GM19467 (cell line): ENCODE results near the gene ISL2.

Source experiments
- ATAC-seq: cut with Tn5 transposase; IDR thresholded peaks from one replicate; pipeline ENCODE4 v1.9.1; 2021; ENCODE audit warnings: mild to moderate bottlenecking, moderate library complexity; ENCODE audit not compliant: unreplicated experiment

ISL2 gene

GRCh38 chr15:76327191-76328105 is 9.1 kb upstream of the ISL2 start:
- ATAC-seq, result no peak

- ATAC-seq, result no peak
These were observed 8.4 kb upstream of the ISL2 start for GRCh38 chr15:76328106-76328696.

- ATAC-seq, result no peak
These were observed 7.6 kb upstream of the ISL2 start for GRCh38 chr15:76328958-76329357.

- ATAC-seq, result no peak
These were observed 6.4 kb upstream of the ISL2 start for GRCh38 chr15:76330080-76330680.

DNA sequence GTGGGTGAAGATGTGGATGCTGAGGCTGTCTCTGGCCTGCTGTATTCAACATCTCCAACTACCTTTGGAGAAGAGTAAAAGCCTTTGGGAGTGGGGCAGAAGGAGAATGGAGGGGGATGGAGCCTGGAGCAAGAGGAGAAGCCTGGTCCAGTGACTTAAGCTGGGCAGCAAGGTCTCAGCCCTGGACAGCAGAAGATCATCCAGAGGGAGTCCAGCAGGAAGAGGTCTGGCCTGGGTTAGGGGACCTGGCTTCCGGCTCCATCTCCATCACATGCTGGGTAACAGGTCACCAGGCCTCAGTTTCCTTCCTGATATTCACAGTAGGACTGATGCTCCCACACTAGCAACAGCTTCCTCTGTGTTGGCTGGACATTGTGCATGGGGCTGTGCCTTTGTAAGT is 3.8 kb upstream of the ISL2 start:
- ATAC-seq, result no peak

GRCh38 chr15:76333309-76333708 is 3.3 kb upstream of the ISL2 start:
- no peak for ATAC-seq

DNA sequence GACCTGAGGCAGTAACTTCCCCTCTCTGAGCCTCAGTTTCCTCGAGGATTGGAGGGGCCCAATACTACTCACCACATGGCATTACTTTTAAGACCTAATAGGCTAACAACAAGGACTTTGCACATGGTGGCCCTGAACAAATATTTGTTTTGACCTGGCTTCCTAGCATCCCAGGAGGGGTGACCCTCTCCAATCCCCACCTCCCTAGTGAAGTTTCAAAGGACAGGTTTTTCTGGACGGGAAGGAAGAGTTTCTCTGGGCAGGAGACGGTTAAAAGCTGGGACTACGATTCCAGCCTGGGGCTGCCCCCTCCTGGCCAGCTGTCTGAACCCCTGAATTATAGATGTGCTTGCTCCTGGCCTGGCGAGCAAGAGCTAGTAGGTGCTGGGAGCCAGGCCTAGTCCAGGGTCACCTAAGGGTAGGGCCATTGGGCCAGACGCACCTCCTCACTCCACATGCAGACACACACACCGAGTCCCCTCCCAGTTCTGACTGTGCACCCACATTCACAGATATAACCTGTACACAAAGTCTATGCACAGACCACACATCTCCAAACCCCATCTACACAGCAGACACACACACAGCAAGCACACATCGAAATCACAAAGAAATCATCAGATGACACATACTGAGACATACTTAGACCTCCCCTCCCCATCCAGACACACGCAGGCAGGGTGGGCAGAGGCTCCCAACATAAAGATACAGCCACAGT is 2.7 kb upstream of the ISL2 start:
- no peak for ATAC-seq

GRCh38 chr15:76334438-76335306 is 1.9 kb upstream of the ISL2 start:
- no peak for ATAC-seq

- ATAC-seq, result peak; percentile 22
These were observed 993 bp upstream of the ISL2 start for GRCh38 chr15:76335307-76336253.

DNA sequence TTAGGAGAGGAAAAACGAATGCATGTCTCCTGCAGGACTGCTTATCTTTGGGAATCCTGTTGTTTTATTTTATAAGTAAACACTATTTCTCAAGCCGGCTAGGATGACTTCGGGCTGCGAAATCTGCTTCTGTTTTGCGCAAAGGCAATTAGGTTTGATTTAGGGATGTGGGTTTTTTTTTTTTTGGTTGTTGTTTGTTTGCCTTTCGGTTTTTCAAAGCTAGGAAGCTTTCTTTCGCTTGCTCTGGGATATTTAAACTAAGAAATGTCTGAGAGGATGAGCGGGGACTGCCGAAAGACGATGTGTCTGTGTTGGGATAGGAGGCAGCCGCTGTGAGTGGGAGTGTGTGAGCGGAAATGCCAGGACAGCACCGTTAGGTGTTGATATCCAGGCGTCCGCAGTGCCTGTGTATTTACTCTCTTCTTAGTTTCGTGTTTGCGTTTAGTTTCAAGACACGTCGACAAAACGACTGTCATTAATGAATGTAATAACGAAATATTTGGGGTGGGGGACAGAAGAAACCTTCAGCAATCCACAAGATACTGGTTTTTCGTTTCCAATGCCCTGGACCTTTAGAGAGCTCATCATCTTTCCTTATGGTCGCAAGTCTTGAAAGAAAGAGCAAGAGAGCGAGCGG is 604 bp downstream of the ISL2 start:
- ATAC-seq, result no peak

DNA sequence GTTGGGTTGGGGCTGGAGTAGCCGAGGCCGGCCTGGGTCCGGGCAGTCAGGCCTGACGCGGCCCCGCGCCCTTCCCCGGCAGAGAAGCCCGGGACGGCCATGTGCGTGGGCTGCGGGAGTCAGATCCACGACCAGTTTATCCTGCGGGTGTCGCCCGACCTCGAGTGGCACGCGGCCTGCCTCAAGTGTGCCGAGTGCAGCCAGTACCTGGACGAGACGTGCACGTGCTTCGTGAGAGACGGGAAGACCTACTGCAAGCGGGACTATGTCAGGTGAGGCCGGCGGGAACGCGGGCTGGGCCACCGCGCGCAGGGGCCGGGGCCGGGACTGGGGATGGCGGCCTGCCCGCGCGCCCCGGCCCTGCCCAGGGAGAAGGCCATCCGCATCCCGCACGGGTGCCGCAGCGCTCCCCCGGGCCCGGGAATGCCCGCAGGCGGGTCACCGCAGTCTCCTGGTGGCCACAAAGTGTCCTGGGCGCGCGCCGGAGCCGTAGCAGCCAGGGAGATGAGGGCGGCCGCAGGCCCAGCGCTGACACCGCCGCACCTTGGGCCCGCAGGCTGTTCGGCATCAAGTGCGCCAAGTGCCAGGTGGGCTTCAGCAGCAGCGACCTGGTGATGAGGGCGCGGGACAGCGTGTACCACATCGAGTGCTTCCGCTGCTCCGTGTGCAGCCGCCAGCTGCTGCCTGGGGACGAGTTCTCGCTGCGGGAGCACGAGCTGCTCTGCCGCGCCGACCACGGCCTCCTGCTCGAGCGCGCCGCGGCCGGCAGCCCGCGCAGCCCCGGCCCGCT is 1.3 kb downstream of the ISL2 start:
- no peak for ATAC-seq

DNA sequence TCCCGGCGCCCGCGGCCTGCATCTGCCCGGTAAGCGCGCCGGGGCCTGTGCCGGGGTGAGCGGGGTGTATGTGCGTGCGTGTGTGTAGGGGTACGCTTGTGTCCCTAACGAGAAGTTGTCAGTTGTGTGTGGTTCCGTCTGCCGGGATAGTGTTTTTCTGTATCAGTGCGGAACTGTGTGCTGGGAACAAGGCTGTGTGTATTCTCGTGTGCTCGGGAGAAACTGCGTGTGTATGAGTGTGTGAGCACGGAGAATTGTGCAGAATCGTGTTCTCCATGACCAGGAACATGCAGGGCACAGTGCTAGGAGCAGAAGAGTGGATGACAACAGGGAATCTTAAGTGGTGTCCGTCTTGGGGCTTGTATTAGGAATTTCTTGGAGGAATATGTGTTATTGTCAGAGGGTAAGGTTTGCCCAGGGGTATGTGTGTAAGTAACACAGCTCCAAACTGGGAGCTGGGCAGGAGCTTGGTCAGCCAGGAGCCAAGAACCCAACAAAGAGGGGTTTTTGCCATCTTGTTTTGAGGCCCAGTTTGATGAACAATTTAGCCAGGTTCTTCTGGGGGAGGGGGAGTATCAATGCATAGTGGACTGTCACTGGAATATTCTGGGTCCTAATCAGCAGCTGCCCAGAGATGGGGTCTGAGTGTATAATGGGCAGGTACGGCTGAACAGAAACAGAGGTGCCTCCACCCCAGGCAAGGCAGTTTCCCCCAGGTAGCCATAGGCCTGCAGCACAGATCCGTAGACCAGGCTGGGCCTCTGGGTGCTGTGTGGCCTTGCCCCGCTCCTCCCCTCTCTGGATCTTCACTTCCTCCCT is 2.1 kb downstream of the ISL2 start:
- no peak for ATAC-seq

DNA sequence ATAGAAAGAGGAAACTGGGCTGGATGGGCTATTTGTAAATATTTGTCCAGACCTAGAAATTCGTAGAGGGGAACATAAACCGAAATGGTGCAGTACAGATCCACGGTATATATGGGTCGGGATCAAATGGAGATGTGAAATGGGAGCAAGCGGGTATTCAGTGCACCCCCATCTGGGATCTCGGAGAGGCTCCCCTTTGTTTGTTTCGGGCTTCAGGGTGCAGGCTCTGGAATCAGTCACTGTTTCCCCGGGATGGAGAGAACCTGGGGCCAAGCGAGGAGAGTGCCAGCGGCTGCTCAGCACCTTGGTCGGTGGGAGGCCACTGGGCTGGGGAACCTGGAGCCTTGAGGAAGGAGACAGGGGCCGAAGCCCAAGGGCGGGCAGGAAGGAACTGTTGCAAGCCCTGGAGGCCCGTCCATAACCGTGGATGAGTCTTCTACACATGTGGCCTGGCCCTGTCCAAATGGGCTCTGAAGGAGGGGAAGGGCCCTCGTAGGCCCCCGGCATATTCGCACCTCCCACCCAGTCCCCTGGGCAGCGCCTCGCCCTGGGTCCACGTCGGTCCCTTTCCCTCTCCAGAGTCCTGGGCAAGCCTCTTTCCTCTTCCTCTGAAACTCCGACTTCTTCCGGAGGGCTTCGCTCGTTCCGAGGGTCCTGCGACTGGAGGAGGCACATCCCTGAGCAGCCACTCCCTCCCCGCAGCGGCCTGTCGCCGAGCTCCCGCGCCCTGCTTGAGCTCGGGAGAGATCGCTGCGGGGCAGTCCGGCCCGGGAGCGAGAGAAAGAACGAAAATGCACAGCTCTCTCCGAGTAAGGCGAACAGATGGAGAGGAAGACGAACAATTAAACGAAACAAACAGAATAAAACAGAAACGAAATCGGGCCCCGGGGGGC is 3.0 kb downstream of the ISL2 start:
- ATAC-seq, result no peak

GRCh38 chr15:76340198-76340802 is 3.7 kb downstream of the ISL2 start:
- ATAC-seq, result no peak

DNA sequence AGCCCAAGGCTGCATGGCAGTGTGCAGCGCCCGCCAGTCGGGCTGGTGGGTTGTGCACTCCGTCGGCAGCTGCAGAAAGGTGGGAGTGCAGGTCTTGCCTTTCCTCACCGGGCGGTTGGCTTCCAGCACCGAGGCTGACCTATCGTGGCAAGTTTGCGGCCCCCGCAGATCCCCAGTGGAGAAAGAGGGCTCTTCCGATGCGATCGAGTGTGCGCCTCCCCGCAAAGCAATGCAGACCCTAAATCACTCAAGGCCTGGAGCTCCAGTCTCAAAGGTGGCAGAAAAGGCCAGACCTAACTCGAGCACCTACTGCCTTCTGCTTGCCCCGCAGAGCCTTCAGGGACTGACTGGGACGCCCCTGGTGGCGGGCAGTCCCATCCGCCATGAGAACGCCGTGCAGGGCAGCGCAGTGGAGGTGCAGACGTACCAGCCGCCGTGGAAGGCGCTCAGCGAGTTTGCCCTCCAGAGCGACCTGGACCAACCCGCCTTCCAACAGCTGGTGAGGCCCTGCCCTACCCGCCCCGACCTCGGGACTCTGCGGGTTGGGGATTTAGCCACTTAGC is 4.3 kb downstream of the ISL2 start:
- ATAC-seq, result no peak
